Measurements from ENCODE around the gene SCYGR2. TPM values are rescaled to one million over a fixed set of nuclear protein-coding genes. Genes with fewer than 3 reads are reported as not detected.

Gene SCYGR2
- total and polyA plus RNA-seq, 2 donors (not counting 1 experiment from before 2014, with no cell fraction given): not detected

- H3K9me3 ChIP-seq (ENCODE audit: control extremely low read depth in 1 of 3, control insufficient read depth in 2 of 3, insufficient read depth in 1 of 3, low read length in 2 of 3): no peaks in the 10 kb centered on the region
- H3K79me2 ChIP-seq (ENCODE audit: control insufficient read depth, insufficient read depth, low read length): no peaks in the 10 kb centered on the region
- ATAC-seq (ENCODE audit: low read depth) (no peak), DNase-seq (no peak)
- no peaks in the 10 kb centered on the region for H3K27me3 ChIP-seq (replicated peaks in 1 of 4; ENCODE audit: control extremely low read depth in 1 of 4, control insufficient read depth in 3 of 4, insufficient read depth in 4 of 4, low read length in 3 of 4)
- no peak for TF ChIP-seq EZH2 (IDR thresholded peaks at IDR 0.05; ENCODE audit: borderline replicate concordance, insufficient read depth, low read depth, low read length, poor library complexity, severe bottlenecking)
- H3K36me3 ChIP-seq (replicated peaks in 1 of 2; ENCODE audit: control extremely low read depth in 1 of 2, control insufficient read depth in 1 of 2, extremely low read depth in 1 of 2, insufficient read depth in 2 of 2, low read length in 1 of 2): no peaks in the 10 kb centered on the region
- no peaks in the 10 kb centered on the region for H3K9me3 Mint-ChIP-seq (ENCODE audit: insufficient read depth)
- ChIA-PET POLR2A (no interaction called here), CTCF (no interaction called here)
- no peaks in the 10 kb centered on the region for H4K20me1 ChIP-seq (ENCODE audit: control insufficient read depth, insufficient read depth, low read length, poor library complexity, severe bottlenecking)
- no peak overlapping the region for H3K27ac Mint-ChIP-seq
- H3K27ac ChIP-seq (ENCODE audit: low read length in 2 of 2): no peak overlapping the region
- WGBS (ENCODE audit: insufficient coverage): no CpG with 5 or more reads among the region's 1 CpG
- H3K4me1 Mint-ChIP-seq: no peaks in the 10 kb centered on the region
- H2AFZ ChIP-seq (ENCODE audit: insufficient read depth, low read depth, low read length, poor library complexity, severe bottlenecking): no peak overlapping the region
- no peak overlapping the region for H3K9ac ChIP-seq (ENCODE audit: low read length)
- H3K4me3 Mint-ChIP-seq: no peak overlapping the region
- no peaks in the 10 kb centered on the region for H3K27me3 Mint-ChIP-seq
- no peaks in the 10 kb centered on the region for H3K4me1 ChIP-seq (ENCODE audit: control insufficient read depth in 2 of 2, insufficient read depth in 2 of 2, low read length in 2 of 2)
- intact Hi-C loops (cut with micrococcal nuclease): no loop called here
- no peak overlapping the region for H3K4me2 ChIP-seq (replicated peaks; ENCODE audit: low read depth, low read length, poor library complexity, severe bottlenecking)
- no peak overlapping the region for H3K4me3 ChIP-seq (ENCODE audit: control extremely low read depth in 1 of 5, extremely low read depth in 1 of 5, insufficient read depth in 1 of 5, low read depth in 2 of 5, low read length in 4 of 5)
Observed at GRCh38 chr2:227570615-227571014, 28.1 kb upstream of the SCYGR2 start.

GRCh38 chr2:227576110-227576509, 22.6 kb upstream of the SCYGR2 start:
- no peaks in the 10 kb centered on the region for H3K4me1 Mint-ChIP-seq

More at GRCh38 chr2:227576110-227576509, 22.6 kb upstream of the SCYGR2 start:
- peaks cover 0 to 3% (median 0%) of the 10 kb centered on the region in 4 experiments for H3K27me3 ChIP-seq (replicated peaks in 1 of 4; ENCODE audit: control extremely low read depth in 1 of 4, control insufficient read depth in 3 of 4, insufficient read depth in 4 of 4, low read length in 3 of 4)
- DNase-seq (no peak), ATAC-seq (ENCODE audit: low read depth) (no peak)
- H3K4me2 ChIP-seq (replicated peaks; ENCODE audit: low read depth, low read length, poor library complexity, severe bottlenecking): no peak overlapping the region
- no peaks in the 10 kb centered on the region for H3K36me3 ChIP-seq (replicated peaks in 1 of 2; ENCODE audit: control extremely low read depth in 1 of 2, control insufficient read depth in 1 of 2, extremely low read depth in 1 of 2, insufficient read depth in 2 of 2, low read length in 1 of 2)
- intact Hi-C loops (cut with micrococcal nuclease): no loop called here
- ChIA-PET CTCF (no interaction called here), POLR2A (no interaction called here)
- no peak overlapping the region for H3K27ac ChIP-seq (ENCODE audit: low read length in 2 of 2)
- no peaks in the 10 kb centered on the region for H4K20me1 ChIP-seq (ENCODE audit: control insufficient read depth, insufficient read depth, low read length, poor library complexity, severe bottlenecking)
- Mint-ChIP-seq H3K9me3 (ENCODE audit: insufficient read depth) (no peaks in the 10 kb centered on the region), H3K27ac (no peak overlapping the region), H3K27me3 (peaks cover 22% of the 10 kb centered on the region), H3K4me3 (no peak overlapping the region)
- H3K9me3 ChIP-seq (ENCODE audit: control extremely low read depth in 1 of 3, control insufficient read depth in 2 of 3, insufficient read depth in 1 of 3, low read length in 2 of 3): no peaks in the 10 kb centered on the region
- no peak for TF ChIP-seq CTCF (IDR thresholded peaks at IDR 0.05)
- no peaks in the 10 kb centered on the region for H3K79me2 ChIP-seq (ENCODE audit: control insufficient read depth, insufficient read depth, low read length)
- H3K4me1 ChIP-seq (ENCODE audit: control insufficient read depth in 2 of 2, insufficient read depth in 2 of 2, low read length in 2 of 2): no peaks in the 10 kb centered on the region
- no peak overlapping the region for H3K4me3 ChIP-seq (ENCODE audit: control extremely low read depth in 1 of 5, extremely low read depth in 1 of 5, insufficient read depth in 1 of 5, low read depth in 2 of 5, low read length in 4 of 5)
- no peak overlapping the region for H3K9ac ChIP-seq (ENCODE audit: low read length)
- no peak overlapping the region for H2AFZ ChIP-seq (ENCODE audit: insufficient read depth, low read depth, low read length, poor library complexity, severe bottlenecking)

Data from B cell (primary cell).